GM12872 (cell line): Measurements from ENCODE around the gene PHIP.

Experiments used
- TF ChIP-seq, protein P1 (sequence below): IDR thresholded peaks from 3 replicates; pipeline ENCODE4 v1.5.1; 2011; ENCODE audit warnings: low read depth, mild to moderate bottlenecking, low read length, moderate library complexity; ENCODE audit not compliant: insufficient read depth

The PHIP gene

GRCh38 chr6:79033279-79033678 is 44.8 kb downstream of the PHIP start:
- TF ChIP-seq, protein P1, sequence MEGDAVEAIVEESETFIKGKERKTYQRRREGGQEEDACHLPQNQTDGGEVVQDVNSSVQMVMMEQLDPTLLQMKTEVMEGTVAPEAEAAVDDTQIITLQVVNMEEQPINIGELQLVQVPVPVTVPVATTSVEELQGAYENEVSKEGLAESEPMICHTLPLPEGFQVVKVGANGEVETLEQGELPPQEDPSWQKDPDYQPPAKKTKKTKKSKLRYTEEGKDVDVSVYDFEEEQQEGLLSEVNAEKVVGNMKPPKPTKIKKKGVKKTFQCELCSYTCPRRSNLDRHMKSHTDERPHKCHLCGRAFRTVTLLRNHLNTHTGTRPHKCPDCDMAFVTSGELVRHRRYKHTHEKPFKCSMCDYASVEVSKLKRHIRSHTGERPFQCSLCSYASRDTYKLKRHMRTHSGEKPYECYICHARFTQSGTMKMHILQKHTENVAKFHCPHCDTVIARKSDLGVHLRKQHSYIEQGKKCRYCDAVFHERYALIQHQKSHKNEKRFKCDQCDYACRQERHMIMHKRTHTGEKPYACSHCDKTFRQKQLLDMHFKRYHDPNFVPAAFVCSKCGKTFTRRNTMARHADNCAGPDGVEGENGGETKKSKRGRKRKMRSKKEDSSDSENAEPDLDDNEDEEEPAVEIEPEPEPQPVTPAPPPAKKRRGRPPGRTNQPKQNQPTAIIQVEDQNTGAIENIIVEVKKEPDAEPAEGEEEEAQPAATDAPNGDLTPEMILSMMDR, result no peak

DNA sequence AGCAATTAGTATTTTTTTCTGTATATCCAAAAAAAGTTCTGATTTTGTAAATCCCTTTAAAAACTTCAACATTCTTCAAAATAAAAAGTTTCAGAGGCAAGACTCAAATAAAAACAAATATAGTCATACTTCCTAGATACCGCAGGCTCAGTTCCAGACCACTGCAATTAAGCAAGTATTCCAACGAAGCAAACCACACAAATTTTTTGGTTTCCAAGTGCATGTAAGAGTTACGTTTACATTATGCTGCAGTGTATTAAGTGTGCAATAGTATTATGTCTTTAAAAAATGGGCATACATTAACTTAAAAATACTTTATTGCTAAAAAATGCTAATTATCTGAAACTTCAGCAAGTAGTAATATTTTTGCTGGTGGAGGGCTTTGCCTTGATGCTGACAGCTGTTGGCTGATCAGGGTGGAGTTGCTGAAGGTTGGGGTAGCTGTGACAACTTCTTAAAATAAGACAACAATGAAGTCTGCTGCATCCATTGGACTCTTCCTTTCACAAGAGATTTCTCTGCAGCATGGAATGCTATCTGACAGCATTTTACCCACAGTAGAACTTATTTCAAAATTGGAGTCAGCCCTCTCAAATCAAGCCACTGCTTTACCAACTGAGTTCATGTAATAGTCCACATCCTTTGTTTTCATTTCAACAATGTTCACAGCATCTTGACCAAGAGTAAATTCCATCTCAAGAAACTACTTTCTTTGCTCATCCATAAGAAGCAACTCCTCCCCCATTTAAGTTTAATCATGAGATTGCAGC is 46.0 kb downstream of the PHIP start:
- TF ChIP-seq, protein P1, result no peak

- TF ChIP-seq, protein P1, result no peak
Measured at GRCh38 chr6:79030511-79030910, 47.5 kb downstream of the PHIP start.

GRCh38 chr6:79030023-79030422 is 48.0 kb downstream of the PHIP start:
- TF ChIP-seq, protein P1, result no peak

- TF ChIP-seq, protein P1, result no peak
Measured at GRCh38 chr6:79028641-79029314, 49.3 kb downstream of the PHIP start.

DNA sequence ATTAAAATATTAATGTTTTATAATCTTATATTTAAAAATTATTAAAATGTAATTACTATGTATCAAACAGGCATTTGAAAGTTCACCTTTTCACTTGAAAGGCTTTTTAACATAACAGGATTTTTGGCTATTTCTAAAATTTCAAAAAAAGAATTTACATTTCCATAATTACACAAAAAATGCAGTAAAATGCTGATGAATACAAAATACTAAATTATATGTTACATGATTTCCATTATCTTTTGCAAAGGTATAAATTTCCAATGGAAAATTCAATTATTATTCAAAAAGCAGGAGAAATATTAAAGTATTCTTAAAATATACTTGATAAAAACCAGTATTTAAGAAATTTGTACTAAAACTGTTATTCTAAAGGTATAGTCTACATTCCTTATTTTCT is 66.1 kb downstream of the PHIP start:
- TF ChIP-seq, protein P1, result no peak

GRCh38 chr6:79010422-79010821 is 67.6 kb downstream of the PHIP start:
- TF ChIP-seq, protein P1, result no peak
